ENCODE results near the gene ETFA.

DNA sequence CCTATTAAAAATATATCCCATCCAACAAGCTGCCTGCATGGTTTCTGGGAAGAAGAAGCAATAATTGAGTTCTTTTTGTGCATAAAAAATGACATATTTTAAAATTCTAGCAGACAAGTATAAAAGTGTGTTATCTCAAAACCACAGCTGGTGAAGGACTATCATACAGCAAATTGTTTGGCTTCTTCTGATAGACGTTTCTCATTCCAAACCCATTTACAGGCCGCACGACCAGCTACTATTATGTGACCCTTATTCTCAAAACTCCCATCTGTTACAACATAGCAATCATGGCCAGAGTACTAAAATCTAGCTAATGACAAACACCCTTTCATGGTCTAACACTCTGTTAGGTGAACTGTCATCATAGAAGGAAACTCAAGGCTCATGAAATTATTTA, 21.7 kb downstream of the ETFA start:
- TF ChIP-seq, protein P1, sequence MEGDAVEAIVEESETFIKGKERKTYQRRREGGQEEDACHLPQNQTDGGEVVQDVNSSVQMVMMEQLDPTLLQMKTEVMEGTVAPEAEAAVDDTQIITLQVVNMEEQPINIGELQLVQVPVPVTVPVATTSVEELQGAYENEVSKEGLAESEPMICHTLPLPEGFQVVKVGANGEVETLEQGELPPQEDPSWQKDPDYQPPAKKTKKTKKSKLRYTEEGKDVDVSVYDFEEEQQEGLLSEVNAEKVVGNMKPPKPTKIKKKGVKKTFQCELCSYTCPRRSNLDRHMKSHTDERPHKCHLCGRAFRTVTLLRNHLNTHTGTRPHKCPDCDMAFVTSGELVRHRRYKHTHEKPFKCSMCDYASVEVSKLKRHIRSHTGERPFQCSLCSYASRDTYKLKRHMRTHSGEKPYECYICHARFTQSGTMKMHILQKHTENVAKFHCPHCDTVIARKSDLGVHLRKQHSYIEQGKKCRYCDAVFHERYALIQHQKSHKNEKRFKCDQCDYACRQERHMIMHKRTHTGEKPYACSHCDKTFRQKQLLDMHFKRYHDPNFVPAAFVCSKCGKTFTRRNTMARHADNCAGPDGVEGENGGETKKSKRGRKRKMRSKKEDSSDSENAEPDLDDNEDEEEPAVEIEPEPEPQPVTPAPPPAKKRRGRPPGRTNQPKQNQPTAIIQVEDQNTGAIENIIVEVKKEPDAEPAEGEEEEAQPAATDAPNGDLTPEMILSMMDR (IDR thresholded peaks at IDR 0.05), result no peak
- TF ChIP-seq POLR2A (IDR thresholded peaks at IDR 0.05), result no peak

All from sigmoid colon (tissue), 3 donors.